Sigmoid colon (tissue), 7 donors: ENCODE measurements around the gene OR14A16. TPM values are rescaled to one million over a fixed set of nuclear protein-coding genes. Genes with fewer than 3 reads are reported as not detected.

ENCODE experiments used
- DNase-seq: peaks from one replicate; pipeline ENCODE4 v3.0.0-alpha.2; 2019
- H3K27ac ChIP-seq, 4 donors: fragments of 200-600 bp; sonication (generic); one replicate each; pipeline ENCODE4 v1.5.1; 2016 to 2019; ENCODE audit warnings: mild to moderate bottlenecking in 1 of 4
- H3K27me3 ChIP-seq, 3 donors: fragments of 200-600 bp; sonication (generic); one replicate each; pipeline ENCODE4 v1.5.1; 2019; ENCODE audit warnings: mild to moderate bottlenecking in 1 of 3
- H3K36me3 ChIP-seq, 4 donors: fragments of 200-600 bp; sonication (generic); one replicate each; pipeline ENCODE4 v1.5.1; 2016 to 2019
- H3K4me1 ChIP-seq, 4 donors: fragments of 200-600 bp; sonication (generic); one replicate each; pipeline ENCODE4 v1.5.1; 2017 to 2019
- H3K4me3 ChIP-seq, 4 donors: fragments of 200-600 bp; sonication (generic); one replicate each; pipeline ENCODE4 v1.5.1; 2017 to 2019; ENCODE audit warnings: mild to moderate bottlenecking in 2 of 4, moderate library complexity in 1 of 4
- H3K9me3 ChIP-seq, 4 donors: fragments of 200-600 bp in 3 of 4; sonication (generic) in 3 of 4; one replicate each; pipeline versions ENCODE4 v1.5.1 to v1.6.1; 2013 to 2019
- EP300 ChIP-seq, 4 donors: sonication (generic); formaldehyde crosslinking; IDR thresholded peaks; one replicate each; pipeline ENCODE4 v1.6.1; 2017; ENCODE audit warnings: antibody characterized with exemption in 4 of 4
- POLR2A ChIP-seq, 2 donors: fragments of 450-650 bp; IDR thresholded peaks; one replicate each; pipeline ENCODE4 v1.6.1; 2016; ENCODE audit warnings: antibody characterized with exemption in 2 of 2, mild to moderate bottlenecking in 2 of 2, moderate library complexity in 2 of 2
- POLR2AphosphoS5 ChIP-seq, 4 donors: sonication (generic); formaldehyde crosslinking; IDR thresholded peaks; one replicate each; pipeline ENCODE4 v1.6.1; 2017; ENCODE audit warnings: antibody characterized with exemption in 4 of 4
- WGBS, 2 donors: extraction: QIAGEN DNeasy Blood & Tissue Kit; methylation state at CpG; one replicate each; pipeline ENCODE4 v1.1.7; 2013; 5-methylcytosine and 5-hydroxymethylcytosine counted together
- intact Hi-C: fragments of 100-400 bp; cut with DNase I; formaldehyde crosslinking; loops from one replicate; pipeline ENCODE4 v1.15.1; 2023
- polyA plus RNA-seq, 3 donors: library from polyadenylated mRNA; stranded (reverse); fragments of 200-250 nt; gene quantifications; one replicate each; pipeline ENCODE4 v1.2.3, GENCODE V29; 2013
- total RNA-seq, 4 donors: library from RNA; depleted of rRNA; stranded (reverse); fragments of >200 nt; gene quantifications; one replicate each; pipeline ENCODE4 v1.1.0, GENCODE V29; 2016
- TF ChIP-seq, protein P1 (sequence below), 4 experiments: fragments of 450-650 bp in 3 of 4; fragments of 200-600 bp in 1 of 4; IDR thresholded peaks; one replicate each; pipeline ENCODE4 v1.5.1; 2016 to 2019; ENCODE audit warnings: antibody characterized with exemption in 4 of 4, mild to moderate bottlenecking in 3 of 4, moderate library complexity in 2 of 4
- donor health status: healthy with polysubstance abuse.
- donor health status: Bipolar disorder and iron deficiency.
- donor health status: healthy.

Gene OR14A16
- total and polyA plus RNA-seq, 7 donors: not detected

DNA sequence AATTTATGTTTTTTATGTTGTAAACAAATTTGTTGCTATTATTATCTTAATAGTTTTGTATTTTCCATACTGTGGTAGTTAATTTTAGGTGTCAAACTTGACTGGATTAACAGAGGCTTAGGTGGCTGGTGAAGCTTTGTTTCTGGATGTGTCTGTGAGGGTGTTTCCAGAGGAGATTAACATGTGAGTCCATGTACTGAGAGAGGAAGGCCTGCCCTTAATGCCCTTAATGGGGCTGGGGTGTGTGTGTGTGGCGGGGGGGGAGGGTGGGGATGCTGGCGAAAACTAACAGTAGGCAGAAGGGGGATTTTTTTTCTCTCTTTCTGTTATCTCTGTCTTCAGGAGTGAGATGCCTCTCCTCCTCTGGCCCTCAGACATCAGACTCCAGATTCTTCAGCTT lies 1.9 kb downstream of the OR14A16 start:
- no peaks in the 10 kb centered on the region for H3K9me3 ChIP-seq
- no peak overlapping the region for H3K4me3 ChIP-seq
- DNase-seq: no peak
- no peaks in the 10 kb centered on the region for H3K4me1 ChIP-seq
- intact Hi-C loops: no loop called here
- no peaks in the 10 kb centered on the region for H3K27me3 ChIP-seq
- 46 to 95% methylated on average over 2 of the region's 2 CpGs for WGBS, 2 donors
- no peak for TF ChIP-seq EP300 (IDR thresholded peaks at IDR 0.05)
- H3K36me3 ChIP-seq: no peaks in the 10 kb centered on the region
- no peak overlapping the region for H3K27ac ChIP-seq

DNA sequence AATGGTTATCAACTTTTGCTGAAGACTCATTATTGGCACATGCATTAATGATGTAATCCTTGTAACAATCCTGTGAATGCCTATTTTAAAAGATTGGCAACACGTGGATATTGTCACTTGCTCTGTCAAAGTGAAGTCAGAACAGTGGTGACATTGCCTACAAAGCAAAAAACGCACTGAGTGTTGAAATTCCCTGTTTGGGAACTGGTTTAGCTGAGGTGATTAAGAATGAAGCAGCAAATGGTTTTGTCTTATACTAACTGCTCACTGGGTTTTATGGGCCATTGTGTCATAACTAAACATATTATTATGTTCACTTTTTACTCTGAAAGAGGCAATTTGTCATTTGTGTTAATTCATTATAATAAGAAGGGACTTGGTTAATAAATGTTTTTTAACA lies 11.3 kb downstream of the OR14A16 start:
- Histone ChIP-seq H3K4me3 (no peak overlapping the region), H3K27ac (no peak overlapping the region), H3K4me1 (no peaks in the 10 kb centered on the region), H3K36me3 (no peaks in the 10 kb centered on the region), H3K27me3 (no peaks in the 10 kb centered on the region), H3K9me3 (no peaks in the 10 kb centered on the region)
- intact Hi-C loops: no loop called here
- DNase-seq: no peak
- TF ChIP-seq, protein P1, sequence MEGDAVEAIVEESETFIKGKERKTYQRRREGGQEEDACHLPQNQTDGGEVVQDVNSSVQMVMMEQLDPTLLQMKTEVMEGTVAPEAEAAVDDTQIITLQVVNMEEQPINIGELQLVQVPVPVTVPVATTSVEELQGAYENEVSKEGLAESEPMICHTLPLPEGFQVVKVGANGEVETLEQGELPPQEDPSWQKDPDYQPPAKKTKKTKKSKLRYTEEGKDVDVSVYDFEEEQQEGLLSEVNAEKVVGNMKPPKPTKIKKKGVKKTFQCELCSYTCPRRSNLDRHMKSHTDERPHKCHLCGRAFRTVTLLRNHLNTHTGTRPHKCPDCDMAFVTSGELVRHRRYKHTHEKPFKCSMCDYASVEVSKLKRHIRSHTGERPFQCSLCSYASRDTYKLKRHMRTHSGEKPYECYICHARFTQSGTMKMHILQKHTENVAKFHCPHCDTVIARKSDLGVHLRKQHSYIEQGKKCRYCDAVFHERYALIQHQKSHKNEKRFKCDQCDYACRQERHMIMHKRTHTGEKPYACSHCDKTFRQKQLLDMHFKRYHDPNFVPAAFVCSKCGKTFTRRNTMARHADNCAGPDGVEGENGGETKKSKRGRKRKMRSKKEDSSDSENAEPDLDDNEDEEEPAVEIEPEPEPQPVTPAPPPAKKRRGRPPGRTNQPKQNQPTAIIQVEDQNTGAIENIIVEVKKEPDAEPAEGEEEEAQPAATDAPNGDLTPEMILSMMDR (IDR thresholded peaks at IDR 0.05): no peak
- TF ChIP-seq POLR2AphosphoS5 (IDR thresholded peaks at IDR 0.05) (no peak), POLR2A (IDR thresholded peaks at IDR 0.05) (no peak), EP300 (IDR thresholded peaks at IDR 0.05) (no peak)
- WGBS, 2 donors: 54 to 59% methylated on average over 2 of the region's 2 CpGs

DNA sequence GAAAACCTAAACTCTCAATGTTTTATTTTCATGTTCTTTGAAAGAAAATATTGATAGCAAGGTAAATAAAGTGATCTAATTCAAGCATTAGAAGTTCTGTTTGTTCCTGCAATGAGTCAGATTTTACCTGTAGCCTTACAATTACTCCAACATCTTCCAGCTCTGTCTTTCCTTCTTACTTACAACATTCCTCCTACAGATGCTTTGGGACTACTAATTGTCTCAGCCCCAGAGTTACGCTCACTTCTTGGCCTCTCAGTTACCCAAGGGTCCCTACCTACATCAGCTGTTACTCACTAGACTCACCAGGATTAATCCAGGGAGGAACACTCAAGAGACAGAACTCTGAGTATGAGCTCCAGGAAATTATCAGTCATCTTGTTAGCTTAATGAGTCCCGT lies 26.4 kb downstream of the OR14A16 start:
- intact Hi-C loops: no loop called here
- Histone ChIP-seq H3K4me3 (no peak overlapping the region), H3K27me3 (no peaks in the 10 kb centered on the region), H3K27ac (no peak overlapping the region), H3K9me3 (no peaks in the 10 kb centered on the region), H3K4me1 (no peaks in the 10 kb centered on the region), H3K36me3 (no peaks in the 10 kb centered on the region)
- WGBS, 2 donors: 0 to 65% methylated on average over 2 of the region's 2 CpGs
- no peak for TF ChIP-seq EP300 (IDR thresholded peaks at IDR 0.05)
- TF ChIP-seq POLR2A (IDR thresholded peaks at IDR 0.05): no peak
- no peak for TF ChIP-seq POLR2AphosphoS5 (IDR thresholded peaks at IDR 0.05)
- TF ChIP-seq, protein P1 (IDR thresholded peaks at IDR 0.05): no peak
- no peak for DNase-seq

DNA sequence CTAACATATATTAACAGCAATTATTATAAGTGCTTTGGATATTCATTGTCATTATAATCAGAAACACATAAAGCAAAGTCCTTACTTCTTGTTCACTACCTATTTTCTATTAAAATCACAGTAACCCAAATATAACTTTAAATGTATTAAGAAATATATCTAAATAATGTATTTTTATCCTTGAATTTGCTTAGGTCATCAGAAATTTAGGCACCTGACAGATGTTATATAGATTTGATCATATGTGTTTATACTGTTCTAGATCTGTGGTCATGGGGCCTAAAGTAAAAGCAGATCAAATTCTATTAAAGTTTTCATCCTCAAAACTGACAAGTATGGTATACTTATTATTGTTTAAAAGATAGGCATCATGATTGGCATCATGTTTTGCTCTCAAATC lies 54.3 kb downstream of the OR14A16 start:
- H3K4me3 ChIP-seq: no peak overlapping the region
- H3K27me3 ChIP-seq: no peaks in the 10 kb centered on the region
- no peaks in the 10 kb centered on the region for H3K4me1 ChIP-seq
- no peak overlapping the region for H3K27ac ChIP-seq
- TF ChIP-seq POLR2AphosphoS5 (IDR thresholded peaks at IDR 0.05) (no peak), EP300 (IDR thresholded peaks at IDR 0.05) (no peak), POLR2A (IDR thresholded peaks at IDR 0.05) (no peak)
- intact Hi-C loops: no loop called here
- H3K36me3 ChIP-seq: no peaks in the 10 kb centered on the region
- H3K9me3 ChIP-seq: no peaks in the 10 kb centered on the region
- no peak for DNase-seq

Other genes with a start within 250 kb of the OR14A16 start
- not detected for gene OR2G2, start 235.8 kb downstream of the OR14A16 start, total RNA-seq
- gene OR2G2, start 235.8 kb downstream of the OR14A16 start, polyA plus RNA-seq: not detected
- not detected for gene OR2G3, start 218.5 kb downstream of the OR14A16 start, total RNA-seq
- not detected for gene OR2G3, start 218.5 kb downstream of the OR14A16 start, polyA plus RNA-seq
- gene OR13G1, start 144.4 kb downstream of the OR14A16 start, total RNA-seq: not detected
- gene OR13G1, start 144.4 kb downstream of the OR14A16 start, polyA plus RNA-seq: not detected
- not detected for gene OR6F1, start 107.5 kb downstream of the OR14A16 start, total RNA-seq
- gene OR6F1, start 107.5 kb downstream of the OR14A16 start, polyA plus RNA-seq: not detected
- under 1 TPM in 1 of 4 donors, not detected in 3; 0.99 TPM for gene OR14K1, start 85.5 kb downstream of the OR14A16 start, total RNA-seq
- not detected for gene OR14K1, start 85.5 kb downstream of the OR14A16 start, polyA plus RNA-seq
- gene OR14A2, start 76.0 kb downstream of the OR14A16 start, total RNA-seq: not detected
- gene OR14A2, start 76.0 kb downstream of the OR14A16 start, polyA plus RNA-seq: not detected
- gene OR1C1, start 63.6 kb downstream of the OR14A16 start, total RNA-seq: not detected
- not detected for gene OR1C1, start 63.6 kb downstream of the OR14A16 start, polyA plus RNA-seq
- not detected for gene OR11L1, start 17.8 kb upstream of the OR14A16 start, total RNA-seq
- not detected for gene OR11L1, start 17.8 kb upstream of the OR14A16 start, polyA plus RNA-seq
- gene TRIM58, start 33.1 kb upstream of the OR14A16 start, total RNA-seq: 1 to 10 TPM in 2 of 4 donors, under 1 TPM in 2; 0.41 to 2.1 (median 0.99) TPM
- gene TRIM58, start 33.1 kb upstream of the OR14A16 start, polyA plus RNA-seq: 1 to 10 TPM in 1 of 3 donors, under 1 TPM in 2; 0.60 to 1.6 (median 0.87) TPM
- 1 to 10 TPM in 1 of 4 donors, under 1 TPM in 2, not detected in 1; 0.36 to 3.0 (median 0.99) TPM for gene OR2W3, start 71.5 kb upstream of the OR14A16 start, total RNA-seq
- under 1 TPM in 1 of 3 donors, not detected in 2; 0.44 TPM for gene OR2W3, start 71.5 kb upstream of the OR14A16 start, polyA plus RNA-seq
- not detected for gene OR2T8, start 96.1 kb upstream of the OR14A16 start, total RNA-seq
- gene OR2T8, start 96.1 kb upstream of the OR14A16 start, polyA plus RNA-seq: not detected
- not detected for gene OR2AJ1, start 100.8 kb upstream of the OR14A16 start, total RNA-seq
- gene OR2AJ1, start 100.8 kb upstream of the OR14A16 start, polyA plus RNA-seq: not detected
- gene OR2L8, start 124.7 kb upstream of the OR14A16 start, total RNA-seq: not detected
- gene OR2L8, start 124.7 kb upstream of the OR14A16 start, polyA plus RNA-seq: not detected
- gene OR2AK2, start 141.1 kb upstream of the OR14A16 start, total RNA-seq: under 1 TPM in 1 of 4 donors, not detected in 3; 0.55 TPM
- gene OR2AK2, start 141.1 kb upstream of the OR14A16 start, polyA plus RNA-seq: under 1 TPM in 1 of 3 donors, not detected in 2; 0.07 TPM
- gene OR2L5, start 189.5 kb upstream of the OR14A16 start, total RNA-seq: not detected
- gene OR2L5, start 189.5 kb upstream of the OR14A16 start, polyA plus RNA-seq: under 1 TPM in 1 of 3 donors, not detected in 2; 0.03 TPM
- under 1 TPM in 2 of 4 donors, not detected in 2; under 0.01 to 0.81 TPM for gene OR2L2, start 206.0 kb upstream of the OR14A16 start, total RNA-seq
- under 1 TPM in 1 of 3 donors, not detected in 2; 0.06 TPM for gene OR2L2, start 206.0 kb upstream of the OR14A16 start, polyA plus RNA-seq
- gene OR2L3, start 222.7 kb upstream of the OR14A16 start, total RNA-seq: under 1 TPM in 1 of 4 donors, not detected in 3; 0.27 TPM
- gene OR2L3, start 222.7 kb upstream of the OR14A16 start, polyA plus RNA-seq: under 1 TPM in 1 of 3 donors, not detected in 2; 0.01 TPM